CD4-positive, alpha-beta memory T cell (primary cell): Measurements from ENCODE around the gene FCGR3A. TPM values are rescaled to one million over a fixed set of nuclear protein-coding genes. Genes with fewer than 3 reads are reported as not detected.
A peak's percentile ranks its signal among the peaks of the same experiment; 100 is the strongest.
"Not testable (repeated sequence)": the region's sequence is repeated elsewhere in the genome, so short reads cannot be mapped to it uniquely, and the experiment has no call there.

Experiments
- CTCF ChIA-PET: fragments of 350-600 bp; sonication (Branson Sonifier 250); formaldehyde crosslinking; loops from one replicate; lab custom pipeline; 2021; ENCODE audit warnings: inconsistent platforms; ENCODE audit not compliant: partially characterized antibody; lab: Charles Lee
- POLR2A ChIA-PET: fragments of 350-600 bp; sonication (Branson Sonifier 250); formaldehyde crosslinking; loops from one replicate; lab custom pipeline; 2021; ENCODE audit not compliant: partially characterized antibody; lab: Charles Lee
- DNase-seq, 5 donors: peaks; one replicate each; pipeline versions ENCODE4 v3.0.0 to v3.0.0-alpha.2; 2020 to 2022; ENCODE audit warnings: mixed read lengths in 1 of 5
- H3K27ac ChIP-seq: one replicate; pipeline ENCODE4 v1.7.0; 2013; ENCODE audit warnings: low read depth, low read length
- H3K27me3 ChIP-seq: 2 replicates; pipeline ENCODE4 v1.7.0; 2013; ENCODE audit warnings: mild to moderate bottlenecking, low read length, moderate library complexity; ENCODE audit not compliant: insufficient read depth
- H3K36me3 ChIP-seq: 2 replicates; pipeline ENCODE4 v1.7.0; 2013; ENCODE audit warnings: mild to moderate bottlenecking, low read length, moderate library complexity; ENCODE audit not compliant: insufficient read depth
- H3K4me1 ChIP-seq: 2 replicates; pipeline ENCODE4 v1.7.0; 2013; ENCODE audit warnings: mild to moderate bottlenecking, low read length, moderate library complexity; ENCODE audit not compliant: insufficient read depth
- H3K4me3 ChIP-seq, 2 donors: one replicate each; pipeline ENCODE4 v1.7.0; 2013; ENCODE audit warnings: low read length in 2 of 2, mild to moderate bottlenecking in 1 of 2
- H3K9me3 ChIP-seq, 2 donors: one replicate each; pipeline ENCODE4 v1.7.0; 2013; ENCODE audit warnings: low read length in 2 of 2, control low read depth in 1 of 2; ENCODE audit not compliant: control insufficient read depth in 1 of 2
- H3K27ac Mint-ChIP-seq, 7 donors: one replicate each; pipeline ENCODE4 v1.8.0; 2020 to 2021; ENCODE audit warnings: mixed read lengths in 7 of 7, mild to moderate bottlenecking in 6 of 7, inconsistent platforms in 3 of 7, moderate library complexity in 3 of 7
- H3K27me3 Mint-ChIP-seq, 2 donors: one replicate each; pipeline ENCODE4 v1.8.0; 2020 to 2021; ENCODE audit warnings: mixed read lengths in 2 of 2
- H3K36me3 Mint-ChIP-seq, 2 donors: one replicate each; pipeline ENCODE4 v1.8.0; 2020 to 2021; ENCODE audit warnings: mixed read lengths in 2 of 2, inconsistent platforms in 1 of 2, mild to moderate bottlenecking in 1 of 2
- H3K4me1 Mint-ChIP-seq, 4 donors: one replicate each; pipeline ENCODE4 v1.8.0; 2020 to 2021; ENCODE audit warnings: mixed read lengths in 4 of 4, mild to moderate bottlenecking in 1 of 4
- H3K4me3 Mint-ChIP-seq, 8 donors: one replicate each; pipeline ENCODE4 v1.8.0; 2020 to 2021; ENCODE audit warnings: mixed read lengths in 8 of 8, mild to moderate bottlenecking in 7 of 8, moderate library complexity in 6 of 8, inconsistent platforms in 3 of 8
- H3K9me3 Mint-ChIP-seq, 8 donors: one replicate each; pipeline ENCODE4 v1.8.0; 2020 to 2021; ENCODE audit warnings: mixed read lengths in 8 of 8, mild to moderate bottlenecking in 5 of 8, inconsistent platforms in 3 of 8, moderate library complexity in 1 of 8
- intact Hi-C: fragments of 100-400 bp; cut with micrococcal nuclease; formaldehyde crosslinking; loops from one replicate; pipeline ENCODE4 v1.15.1; 2023
- polyA plus RNA-seq, 2 donors: library from polyadenylated mRNA; unstranded; fragments of 300-500 nt; fragmentation: Illumina TruSeq; gene quantifications; one replicate each; pipeline ENCODE4 v1.2.3, GENCODE V29; 2021
- total RNA-seq, 2 experiments: library from RNA; stranded (reverse); gene quantifications; one replicate each; pipeline ENCODE4 v1.2.3, GENCODE V29; 2021

The FCGR3A gene
- total and polyA plus RNA-seq, 4 experiments from 2014 or later, result 0.14 to 2.1 (median 0.81) TPM; not detected in 1

- POLR2A ChIA-PET, H3K27ac Mint-ChIP-seq, H3K4me1 Mint-ChIP-seq, H3K27ac ChIP-seq, CTCF ChIA-PET, H3K9me3 Mint-ChIP-seq, H3K4me3 ChIP-seq, H3K36me3 Mint-ChIP-seq, H3K4me1 ChIP-seq, intact Hi-C loops, H3K27me3 Mint-ChIP-seq, DNase-seq, H3K27me3 ChIP-seq, H3K9me3 ChIP-seq, H3K36me3 ChIP-seq: not testable (repeated sequence)
- peak overlapping the region in 1 of 8 donors; percentile 48 for H3K4me3 Mint-ChIP-seq
Observed at GRCh38 chr1:161513953-161514352, 35.7 kb downstream of the FCGR3A start.

- CTCF ChIA-PET, H3K4me1 Mint-ChIP-seq, H3K4me3 ChIP-seq, H3K27me3 ChIP-seq, H3K36me3 Mint-ChIP-seq, H3K4me1 ChIP-seq, POLR2A ChIA-PET, H3K27me3 Mint-ChIP-seq, H3K36me3 ChIP-seq, H3K27ac ChIP-seq, DNase-seq, H3K4me3 Mint-ChIP-seq, H3K9me3 Mint-ChIP-seq, H3K9me3 ChIP-seq, intact Hi-C loops, H3K27ac Mint-ChIP-seq: not testable (repeated sequence)
Observed at GRCh38 chr1:161513448-161513780, 36.2 kb downstream of the FCGR3A start.

GRCh38 chr1:161512636-161513447 is 36.8 kb downstream of the FCGR3A start:
- POLR2A ChIA-PET, intact Hi-C loops, DNase-seq, H3K36me3 Mint-ChIP-seq, H3K36me3 ChIP-seq, H3K27me3 Mint-ChIP-seq, H3K27ac ChIP-seq, H3K9me3 Mint-ChIP-seq, H3K9me3 ChIP-seq, H3K4me3 Mint-ChIP-seq, H3K27me3 ChIP-seq, H3K27ac Mint-ChIP-seq, H3K4me1 ChIP-seq, CTCF ChIA-PET, H3K4me3 ChIP-seq, H3K4me1 Mint-ChIP-seq: not testable (repeated sequence)

- Mint-ChIP-seq H3K36me3 (no peaks in the 10 kb centered on the region), H3K4me3 (peak overlapping the region in 1 of 8 donors; percentile 23), H3K4me1 (no peaks in the 10 kb centered on the region), H3K9me3 (peaks cover 0 to 1% (median 0%) of the 10 kb centered on the region in 8 donors), H3K27me3 (peaks cover 1 to 3% of the 10 kb centered on the region in 2 donors), H3K27ac (peak overlapping the region in 1 of 7 donors; percentile 67)
- ChIA-PET CTCF (no interaction called here), POLR2A (no interaction called here)
- intact Hi-C loops, result no loop called here
- Histone ChIP-seq H3K4me3 (no peak overlapping the region), H3K27ac (no peak overlapping the region), H3K9me3 (no peaks in the 10 kb centered on the region), H3K4me1 (no peaks in the 10 kb centered on the region), H3K27me3 (no peaks in the 10 kb centered on the region), H3K36me3 (no peaks in the 10 kb centered on the region)
- DNase-seq, result no peak
Observed at GRCh38 chr1:161511756-161512060, 37.9 kb downstream of the FCGR3A start.

DNA sequence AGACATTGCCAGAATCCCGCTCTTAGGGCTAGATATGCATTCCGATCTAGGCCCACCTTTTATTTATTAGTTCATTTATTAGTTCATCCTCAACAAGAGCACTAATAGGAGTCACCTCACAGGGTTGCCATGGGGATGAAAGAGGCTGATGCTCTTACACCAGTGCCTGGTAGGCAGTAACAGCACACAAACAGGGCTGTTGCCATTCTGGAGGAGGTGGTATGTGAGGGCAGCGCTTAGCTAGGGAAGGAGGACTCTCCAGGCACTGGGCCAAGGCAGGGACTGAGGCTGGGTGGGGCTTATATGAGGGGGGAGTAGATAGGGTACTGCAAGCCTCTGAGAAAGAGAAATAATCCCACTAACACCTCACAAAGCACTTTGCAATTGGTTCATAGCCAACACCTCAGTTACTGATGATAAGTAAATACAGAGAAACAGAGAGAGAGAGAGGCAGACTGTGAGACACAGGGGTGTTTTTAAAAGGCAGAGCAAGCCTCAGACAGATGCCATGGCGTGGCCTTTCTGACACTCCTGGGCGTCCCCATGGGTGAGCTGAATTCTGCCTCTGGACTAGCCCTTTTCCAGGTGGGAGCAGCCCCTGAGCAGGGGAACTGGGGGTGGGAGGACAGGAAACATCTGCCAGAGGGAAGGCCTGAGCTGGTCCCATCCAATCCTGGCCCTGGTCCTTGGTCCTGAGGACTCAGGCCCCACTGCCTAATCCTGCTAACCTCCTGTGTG is 38.4 kb downstream of the FCGR3A start:
- no peaks in the 10 kb centered on the region for H3K4me1 ChIP-seq
- no peak for DNase-seq
- no peaks in the 10 kb centered on the region for H3K27me3 ChIP-seq
- no peak overlapping the region for H3K4me3 Mint-ChIP-seq
- no peaks in the 10 kb centered on the region for H3K36me3 ChIP-seq
- no peaks in the 10 kb centered on the region for H3K36me3 Mint-ChIP-seq
- peaks cover 0 to 1% (median 0%) of the 10 kb centered on the region in 8 donors for H3K9me3 Mint-ChIP-seq
- no peak overlapping the region for H3K27ac ChIP-seq
- no peak overlapping the region for H3K27ac Mint-ChIP-seq
- ChIA-PET CTCF (no interaction called here), POLR2A (no interaction called here)
- H3K4me3 ChIP-seq, result no peak overlapping the region
- no peaks in the 10 kb centered on the region for H3K9me3 ChIP-seq
- peaks cover 3 to 5% of the 10 kb centered on the region in 2 donors for H3K27me3 Mint-ChIP-seq
- intact Hi-C loops, result no loop called here
- no peaks in the 10 kb centered on the region for H3K4me1 Mint-ChIP-seq

DNA sequence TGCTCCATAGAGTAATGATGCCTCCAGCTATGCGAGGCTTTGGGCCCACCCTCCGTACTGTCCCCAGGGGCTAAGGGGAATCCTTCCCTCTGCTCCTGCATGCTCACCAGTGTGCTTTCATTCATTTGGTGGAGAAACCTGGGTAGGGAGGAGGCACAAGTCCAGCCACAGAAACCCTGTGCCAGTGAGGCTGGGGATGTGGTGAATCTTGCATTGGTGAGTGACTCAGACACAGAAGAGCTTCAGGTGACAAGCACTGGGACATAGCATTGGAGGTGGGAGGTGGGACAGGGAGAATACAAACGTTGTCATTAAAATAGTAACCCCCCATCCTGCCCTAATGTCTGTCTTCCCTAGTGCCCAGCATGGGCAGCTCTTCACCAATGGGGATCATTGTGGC is 39.1 kb downstream of the FCGR3A start:
- CTCF ChIA-PET, result no interaction called here
- no peak overlapping the region for H3K4me3 ChIP-seq
- Mint-ChIP-seq H3K27ac (no peak overlapping the region), H3K4me3 (no peak overlapping the region), H3K27me3 (peaks cover 3 to 9% of the 10 kb centered on the region in 2 donors), H3K9me3 (peaks cover 0 to 1% (median 0%) of the 10 kb centered on the region in 8 donors), H3K4me1 (no peaks in the 10 kb centered on the region), H3K36me3 (no peaks in the 10 kb centered on the region)
- POLR2A ChIA-PET, result no interaction called here
- H3K4me1 ChIP-seq, result no peaks in the 10 kb centered on the region
- no peaks in the 10 kb centered on the region for H3K27me3 ChIP-seq
- H3K27ac ChIP-seq, result no peak overlapping the region
- no peak for DNase-seq
- no peaks in the 10 kb centered on the region for H3K36me3 ChIP-seq
- no peaks in the 10 kb centered on the region for H3K9me3 ChIP-seq
- intact Hi-C loops, result no loop called here

GRCh38 chr1:161506336-161507223 is 43.0 kb downstream of the FCGR3A start:
- no peak overlapping the region for H3K4me3 ChIP-seq
- DNase-seq, result no peak
- H3K27me3 Mint-ChIP-seq, result peaks cover 12 to 17% of the 10 kb centered on the region in 2 donors
- H3K27ac Mint-ChIP-seq, result no peak overlapping the region
- CTCF ChIA-PET, result interaction anchor here (0.6 to 2.0 kb wide), 2 partner anchors 19 to 516 kb away, joined by 6 to 7 read pairs; no protein-coding TSS in a partner anchor
- no peaks in the 10 kb centered on the region for H3K9me3 ChIP-seq
- H3K36me3 ChIP-seq, result no peaks in the 10 kb centered on the region
- H3K36me3 Mint-ChIP-seq, result no peaks in the 10 kb centered on the region
- H3K9me3 Mint-ChIP-seq, result peaks cover 0 to 1% (median 0%) of the 10 kb centered on the region in 8 donors
- no peaks in the 10 kb centered on the region for H3K4me1 ChIP-seq
- POLR2A ChIA-PET, result no interaction called here
- no peaks in the 10 kb centered on the region for H3K4me1 Mint-ChIP-seq
- intact Hi-C loops, result no loop called here
- H3K27me3 ChIP-seq, result no peaks in the 10 kb centered on the region
- no peak overlapping the region for H3K4me3 Mint-ChIP-seq
- H3K27ac ChIP-seq, result no peak overlapping the region
